SK-N-SH (cell line): ENCODE results near the gene NRARP.

ENCODE experiments used
- CTCF ChIP-seq: fragments of 200-600 bp; sonication (generic); IDR thresholded peaks from 2 replicates; pipeline ENCODE4 v1.6.1; 2017; ENCODE audit warnings: antibody characterized with exemption, mild to moderate bottlenecking, moderate library complexity
- NRF1 ChIP-seq: IDR thresholded peaks from 2 replicates; pipeline ENCODE4 v1.6.1; 2012; ENCODE audit warnings: low read depth, mild to moderate bottlenecking, low read length
- RAD21 ChIP-seq: IDR thresholded peaks from 2 replicates; pipeline ENCODE4 v1.6.1; 2012; ENCODE audit warnings: mild to moderate bottlenecking, low read length

GRCh38 chr9:137301081-137301947, 757 bp downstream of the NRARP start:
- TF ChIP-seq CTCF (peak; percentile 22; the same call in 1 of the 2 replicates), NRF1 (no peak), RAD21 (no peak)
